WTC11 (cell line): ENCODE data around the gene ASS1. TPM values are rescaled to one million over a fixed set of nuclear protein-coding genes. Genes with fewer than 3 reads are reported as not detected.

Source experiments
- ATAC-seq: fragments of 200-7000 bp; cut with Tn5 transposase; 2 replicates; pipeline ENCODE4 v1.10.0; 2021; ENCODE audit warnings: mild to moderate bottlenecking, moderate library complexity
- CTCF ChIA-PET: fragments of 300-600 bp; sonication (Branson Sonifier 250); formaldehyde crosslinking; loops from one replicate; lab custom pipeline; 2021; ENCODE audit warnings: antibody characterized with exemption; lab: Charles Lee
- POLR2A ChIA-PET: fragments of 350-600 bp; sonication (Branson Sonifier 250); formaldehyde crosslinking; loops from one replicate; lab custom pipeline; 2021; ENCODE audit warnings: antibody characterized with exemption; lab: Charles Lee
- DNase-seq: peaks from one replicate; pipeline ENCODE4 v3.0.0; 2021; ENCODE audit warnings: low spot score
- H3K27ac Mint-ChIP-seq: 2 replicates; pipeline ENCODE4 v1.8.0; 2021; ENCODE audit warnings: mixed read lengths
- H3K27me3 Mint-ChIP-seq: 2 replicates; pipeline ENCODE4 v1.8.0; 2021; ENCODE audit warnings: low read depth, mild to moderate bottlenecking, moderate library complexity, mixed read lengths
- H3K36me3 Mint-ChIP-seq: 2 replicates; pipeline ENCODE4 v1.8.0; 2021; ENCODE audit warnings: mixed read lengths
- H3K4me1 Mint-ChIP-seq: 2 replicates; pipeline ENCODE4 v1.8.0; 2022; ENCODE audit warnings: mixed read lengths
- H3K4me3 Mint-ChIP-seq: 2 replicates; pipeline ENCODE4 v1.8.0; 2021; ENCODE audit warnings: mild to moderate bottlenecking, moderate library complexity, mixed read lengths
- H3K9me3 Mint-ChIP-seq: 2 replicates; pipeline ENCODE4 v1.8.0; 2021; ENCODE audit warnings: mixed read lengths
- ATF3 ChIP-seq: sonication (generic); formaldehyde crosslinking; conservative IDR thresholded peaks from 2 replicates; pipeline ENCODE4 v1.8.1; 2022; ENCODE audit warnings: mild to moderate bottlenecking, missing genetic modification reagents
- CREB1 ChIP-seq: sonication (generic); formaldehyde crosslinking; IDR thresholded peaks from 2 replicates; pipeline ENCODE4 v1.8.0; 2023; ENCODE audit warnings: mild to moderate bottlenecking, missing genetic modification reagents
- EMX1 ChIP-seq: fragments of 250-450 bp; sonication (Bioruptor Pico); IDR thresholded peaks from 2 replicates; pipeline ENCODE4 v1.8.0; 2021; ENCODE audit warnings: mild to moderate bottlenecking
- ETV6 ChIP-seq: sonication (generic); formaldehyde crosslinking; IDR thresholded peaks from 2 replicates; pipeline ENCODE4 v1.8.1; 2022; ENCODE audit warnings: mild to moderate bottlenecking, missing genetic modification reagents
- GTF2I ChIP-seq: fragments of 250-450 bp; sonication (Bioruptor Pico); conservative IDR thresholded peaks from 2 replicates; pipeline ENCODE4 v1.4.0; 2021; ENCODE audit warnings: mild to moderate bottlenecking
- RELA ChIP-seq: sonication (generic); formaldehyde crosslinking; IDR thresholded peaks from 2 replicates; pipeline ENCODE4 v1.8.1; 2022; ENCODE audit warnings: missing genetic modification reagents, mild to moderate bottlenecking, borderline replicate concordance
- RORB ChIP-seq: fragments of 250-450 bp; sonication (Bioruptor Pico); IDR thresholded peaks from 2 replicates; pipeline ENCODE4 v1.9.0; 2021; ENCODE audit warnings: mild to moderate bottlenecking
- TEAD1 ChIP-seq: sonication (generic); formaldehyde crosslinking; IDR thresholded peaks from 2 replicates; pipeline ENCODE4 v1.8.0; 2022; ENCODE audit warnings: mild to moderate bottlenecking, missing genetic modification reagents
- ZNF219 ChIP-seq: sonication (generic); formaldehyde crosslinking; IDR thresholded peaks from 2 replicates; pipeline ENCODE4 v1.8.0; 2023; ENCODE audit warnings: missing genetic modification reagents, mild to moderate bottlenecking, borderline replicate concordance
- ZNF281 ChIP-seq: sonication (generic); formaldehyde crosslinking; IDR thresholded peaks from 2 replicates; pipeline ENCODE4 v1.8.0; 2023; ENCODE audit warnings: mild to moderate bottlenecking, missing genetic modification reagents
- ZNF416 ChIP-seq: fragments of 250-450 bp; sonication (Bioruptor Pico); IDR thresholded peaks from 2 replicates; pipeline ENCODE4 v1.9.0; 2021; ENCODE audit warnings: mild to moderate bottlenecking, inconsistent platforms
- ZNF423 ChIP-seq: fragments of 250-450 bp; sonication (Bioruptor Pico); IDR thresholded peaks from 2 replicates; pipeline ENCODE4 v2.1.2; 2022; ENCODE audit warnings: mild to moderate bottlenecking, moderate library complexity
- total RNA-seq: library from RNA; stranded (reverse); gene quantifications from 3 replicates; pipeline ENCODE4 v1.2.3, GENCODE V29; 2021
- TF ChIP-seq, protein P1 (sequence below): sonication (generic); formaldehyde crosslinking; IDR thresholded peaks from 2 replicates; pipeline ENCODE4 v1.8.1; 2023; ENCODE audit warnings: mild to moderate bottlenecking, missing genetic modification reagents, moderate library complexity
- TF ChIP-seq, protein P2 (sequence below): fragments of 250-450 bp; sonication (Bioruptor Pico); IDR thresholded peaks from 2 replicates; pipeline ENCODE4 v1.9.0; 2021; ENCODE audit warnings: mild to moderate bottlenecking
- TF ChIP-seq, protein P3 (sequence below): sonication (generic); formaldehyde crosslinking; IDR thresholded peaks from 2 replicates; pipeline ENCODE4 v1.8.1; 2023; ENCODE audit warnings: mild to moderate bottlenecking, missing genetic modification reagents

Gene ASS1
- total RNA-seq, 1 experiment from 2014 or later = 95.7 TPM

GRCh38 chr9:130522233-130522808 is 77.6 kb downstream of the ASS1 start (continued):
- TF ChIP-seq, protein P1, sequence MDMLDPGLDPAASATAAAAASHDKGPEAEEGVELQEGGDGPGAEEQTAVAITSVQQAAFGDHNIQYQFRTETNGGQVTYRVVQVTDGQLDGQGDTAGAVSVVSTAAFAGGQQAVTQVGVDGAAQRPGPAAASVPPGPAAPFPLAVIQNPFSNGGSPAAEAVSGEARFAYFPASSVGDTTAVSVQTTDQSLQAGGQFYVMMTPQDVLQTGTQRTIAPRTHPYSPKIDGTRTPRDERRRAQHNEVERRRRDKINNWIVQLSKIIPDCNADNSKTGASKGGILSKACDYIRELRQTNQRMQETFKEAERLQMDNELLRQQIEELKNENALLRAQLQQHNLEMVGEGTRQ (CRISPR knock-in tag) = 0 out of 2 replicates have a peak, but pooled peaks have one; percentile 32
- TF ChIP-seq TEAD1 (CRISPR knock-in tag) (no peak), GTF2I (CRISPR knock-in tag) (peak; percentile 70; the same call in 1 of the 2 replicates), ATF3 (CRISPR knock-in tag) (no peak), CREB1 (CRISPR knock-in tag) (no peak), ZNF219 (CRISPR knock-in tag) (no peak), ZNF423 (CRISPR knock-in tag) (no peak), ETV6 (CRISPR knock-in tag) (peak; percentile 45; the same call in 1 of the 2 replicates), RELA (no peak), RORB (no peak), ZNF281 (CRISPR knock-in tag) (peak; percentile 99)
- TF ChIP-seq, protein P2, sequence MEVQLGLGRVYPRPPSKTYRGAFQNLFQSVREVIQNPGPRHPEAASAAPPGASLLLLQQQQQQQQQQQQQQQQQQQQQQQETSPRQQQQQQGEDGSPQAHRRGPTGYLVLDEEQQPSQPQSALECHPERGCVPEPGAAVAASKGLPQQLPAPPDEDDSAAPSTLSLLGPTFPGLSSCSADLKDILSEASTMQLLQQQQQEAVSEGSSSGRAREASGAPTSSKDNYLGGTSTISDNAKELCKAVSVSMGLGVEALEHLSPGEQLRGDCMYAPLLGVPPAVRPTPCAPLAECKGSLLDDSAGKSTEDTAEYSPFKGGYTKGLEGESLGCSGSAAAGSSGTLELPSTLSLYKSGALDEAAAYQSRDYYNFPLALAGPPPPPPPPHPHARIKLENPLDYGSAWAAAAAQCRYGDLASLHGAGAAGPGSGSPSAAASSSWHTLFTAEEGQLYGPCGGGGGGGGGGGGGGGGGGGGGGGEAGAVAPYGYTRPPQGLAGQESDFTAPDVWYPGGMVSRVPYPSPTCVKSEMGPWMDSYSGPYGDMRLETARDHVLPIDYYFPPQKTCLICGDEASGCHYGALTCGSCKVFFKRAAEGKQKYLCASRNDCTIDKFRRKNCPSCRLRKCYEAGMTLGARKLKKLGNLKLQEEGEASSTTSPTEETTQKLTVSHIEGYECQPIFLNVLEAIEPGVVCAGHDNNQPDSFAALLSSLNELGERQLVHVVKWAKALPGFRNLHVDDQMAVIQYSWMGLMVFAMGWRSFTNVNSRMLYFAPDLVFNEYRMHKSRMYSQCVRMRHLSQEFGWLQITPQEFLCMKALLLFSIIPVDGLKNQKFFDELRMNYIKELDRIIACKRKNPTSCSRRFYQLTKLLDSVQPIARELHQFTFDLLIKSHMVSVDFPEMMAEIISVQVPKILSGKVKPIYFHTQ (CRISPR knock-in tag) = no peak
- TF ChIP-seq, protein P3, sequence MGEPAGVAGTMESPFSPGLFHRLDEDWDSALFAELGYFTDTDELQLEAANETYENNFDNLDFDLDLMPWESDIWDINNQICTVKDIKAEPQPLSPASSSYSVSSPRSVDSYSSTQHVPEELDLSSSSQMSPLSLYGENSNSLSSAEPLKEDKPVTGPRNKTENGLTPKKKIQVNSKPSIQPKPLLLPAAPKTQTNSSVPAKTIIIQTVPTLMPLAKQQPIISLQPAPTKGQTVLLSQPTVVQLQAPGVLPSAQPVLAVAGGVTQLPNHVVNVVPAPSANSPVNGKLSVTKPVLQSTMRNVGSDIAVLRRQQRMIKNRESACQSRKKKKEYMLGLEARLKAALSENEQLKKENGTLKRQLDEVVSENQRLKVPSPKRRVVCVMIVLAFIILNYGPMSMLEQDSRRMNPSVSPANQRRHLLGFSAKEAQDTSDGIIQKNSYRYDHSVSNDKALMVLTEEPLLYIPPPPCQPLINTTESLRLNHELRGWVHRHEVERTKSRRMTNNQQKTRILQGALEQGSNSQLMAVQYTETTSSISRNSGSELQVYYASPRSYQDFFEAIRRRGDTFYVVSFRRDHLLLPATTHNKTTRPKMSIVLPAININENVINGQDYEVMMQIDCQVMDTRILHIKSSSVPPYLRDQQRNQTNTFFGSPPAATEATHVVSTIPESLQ (CRISPR knock-in tag) = no peak

- ChIA-PET CTCF (interaction anchor here (1.2 kb wide), 1 partner anchor 474 kb away, joined by 3 read pairs; no protein-coding TSS in a partner anchor), POLR2A (no interaction called here)
- Mint-ChIP-seq H3K27ac (no peak overlapping the region), H3K36me3 (no peaks in the 10 kb centered on the region), H3K4me3 (no peak overlapping the region), H3K9me3 (no peaks in the 10 kb centered on the region), H3K27me3 (no peaks in the 10 kb centered on the region), H3K4me1 (peaks cover 36% of the 10 kb centered on the region)
- peak; percentile 50 for ATAC-seq
- peak; percentile 55 for DNase-seq
- 0 out of 2 replicates have a peak, but pooled peaks have one; percentile 50 for TF ChIP-seq ZNF423 (CRISPR knock-in tag)
- no peak for TF ChIP-seq EMX1 (CRISPR knock-in tag)
- no peak for TF ChIP-seq ZNF416 (CRISPR knock-in tag)
Observed at GRCh38 chr9:130523921-130524320, 79.2 kb downstream of the ASS1 start.
